Stomach (tissue), 4 donors: ENCODE data around the gene MRPS2.

Experiments used
- EP300 ChIP-seq: sonication (generic); formaldehyde crosslinking; IDR thresholded peaks from one replicate; pipeline ENCODE4 v1.6.1; 2017; ENCODE audit warnings: antibody characterized with exemption
- POLR2A ChIP-seq, 4 donors: fragments of 450-650 bp; IDR thresholded peaks; one replicate each; pipeline ENCODE4 v1.6.1; 2016; ENCODE audit warnings: antibody characterized with exemption in 4 of 4, control low read depth in 2 of 4, mild to moderate bottlenecking in 1 of 4, moderate library complexity in 1 of 4

DNA sequence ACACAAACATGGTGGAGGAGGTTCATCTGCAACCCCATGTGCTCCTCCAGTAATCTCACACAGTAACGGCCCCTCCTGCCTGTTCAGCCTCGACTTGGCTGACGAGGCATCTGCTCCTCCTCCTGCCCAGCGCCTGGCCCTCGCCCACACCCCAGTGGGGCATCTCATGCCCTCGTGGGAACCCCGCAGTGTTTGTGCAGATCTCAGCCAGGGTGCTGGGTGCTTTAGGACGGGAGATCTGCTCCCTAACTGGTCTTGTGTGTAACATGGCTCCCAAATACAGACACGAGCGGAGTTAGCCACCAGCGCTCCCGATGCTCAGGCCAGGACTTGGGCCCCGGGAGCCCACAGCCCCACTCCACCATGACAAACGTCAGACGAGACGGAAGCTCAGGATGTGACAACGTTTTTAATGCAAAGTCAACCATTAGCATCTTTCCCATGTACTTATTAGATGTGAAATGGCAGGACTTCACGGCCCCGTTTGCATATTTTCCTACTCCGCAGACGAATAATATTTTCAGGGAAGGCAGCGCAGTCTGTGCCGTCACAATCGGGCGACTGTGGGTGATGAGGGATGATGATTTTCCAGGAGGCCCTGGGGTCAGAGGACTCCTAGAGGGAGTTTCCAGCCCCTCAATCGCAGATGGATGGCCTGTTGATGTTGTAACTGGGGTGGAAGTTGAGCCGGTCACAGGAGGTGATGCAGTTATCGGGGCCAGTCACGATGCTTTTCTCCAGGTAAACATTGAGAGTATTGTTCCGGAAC lies 5.5 kb upstream of the MRPS2 start:
- no peak for TF ChIP-seq POLR2A (IDR thresholded peaks at IDR 0.05)
- TF ChIP-seq EP300: no peak
